ENCODE data around the gene SNCG. TPM values are rescaled to one million over a fixed set of nuclear protein-coding genes. Genes with fewer than 3 reads are reported as not detected.
"Not testable (repeated sequence)": the region's sequence is repeated elsewhere in the genome, so short reads cannot be mapped to it uniquely, and the experiment has no call there.

Gene SNCG
- total and polyA plus RNA-seq, 2 donors (not counting 1 experiment from before 2014, with no cell fraction given): not detected

DNA sequence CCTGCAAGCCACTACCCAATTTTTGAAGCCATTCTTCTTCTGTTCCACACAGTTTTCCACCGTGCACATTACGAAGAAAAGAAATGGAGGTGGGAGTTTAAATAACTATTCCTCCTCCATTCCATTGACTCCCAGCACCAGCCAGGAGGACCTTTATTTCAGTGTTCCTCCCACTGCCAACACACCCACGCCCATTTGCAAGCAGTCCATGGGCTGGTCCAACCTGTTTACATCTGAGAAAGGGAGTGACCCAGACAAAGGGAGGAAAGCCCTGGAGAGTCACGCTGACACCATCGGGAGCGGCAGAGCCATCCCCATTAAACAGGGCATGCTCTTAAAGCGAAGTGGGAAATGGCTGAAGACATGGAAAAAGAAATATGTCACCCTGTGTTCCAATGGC, 49.9 kb downstream of the SNCG start:
- H3K4me3 Mint-ChIP-seq; ATAC-seq (ENCODE audit: low read depth); H3K27me3 Mint-ChIP-seq; H4K20me1 ChIP-seq (ENCODE audit: control insufficient read depth, insufficient read depth, low read length, poor library complexity, severe bottlenecking); DNase-seq; H3K27me3 ChIP-seq (replicated peaks in 1 of 4; ENCODE audit: control extremely low read depth in 1 of 4, control insufficient read depth in 3 of 4, insufficient read depth in 4 of 4, low read length in 3 of 4); H2AFZ ChIP-seq (ENCODE audit: insufficient read depth, low read depth, low read length, poor library complexity, severe bottlenecking); H3K27ac ChIP-seq (ENCODE audit: low read length in 2 of 2); H3K4me2 ChIP-seq (replicated peaks; ENCODE audit: low read depth, low read length, poor library complexity, severe bottlenecking); H3K4me3 ChIP-seq (ENCODE audit: control extremely low read depth in 1 of 5, extremely low read depth in 1 of 5, insufficient read depth in 1 of 5, low read depth in 2 of 5, low read length in 4 of 5); H3K36me3 ChIP-seq (replicated peaks in 1 of 2; ENCODE audit: control extremely low read depth in 1 of 2, control insufficient read depth in 1 of 2, extremely low read depth in 1 of 2, insufficient read depth in 2 of 2, low read length in 1 of 2); intact Hi-C loops (cut with micrococcal nuclease); POLR2A ChIA-PET; CTCF ChIA-PET; H3K4me1 Mint-ChIP-seq; H3K27ac Mint-ChIP-seq; H3K9me3 ChIP-seq (ENCODE audit: control extremely low read depth in 1 of 3, control insufficient read depth in 2 of 3, insufficient read depth in 1 of 3, low read length in 2 of 3); H3K79me2 ChIP-seq (ENCODE audit: control insufficient read depth, insufficient read depth, low read length); H3K4me1 ChIP-seq (ENCODE audit: control insufficient read depth in 2 of 2, insufficient read depth in 2 of 2, low read length in 2 of 2); H3K9me3 Mint-ChIP-seq (ENCODE audit: insufficient read depth); H3K9ac ChIP-seq (ENCODE audit: low read length): not testable (repeated sequence)
- 83% methylated on average over 1 of the region's 7 CpGs for WGBS (ENCODE audit: insufficient coverage)

DNA sequence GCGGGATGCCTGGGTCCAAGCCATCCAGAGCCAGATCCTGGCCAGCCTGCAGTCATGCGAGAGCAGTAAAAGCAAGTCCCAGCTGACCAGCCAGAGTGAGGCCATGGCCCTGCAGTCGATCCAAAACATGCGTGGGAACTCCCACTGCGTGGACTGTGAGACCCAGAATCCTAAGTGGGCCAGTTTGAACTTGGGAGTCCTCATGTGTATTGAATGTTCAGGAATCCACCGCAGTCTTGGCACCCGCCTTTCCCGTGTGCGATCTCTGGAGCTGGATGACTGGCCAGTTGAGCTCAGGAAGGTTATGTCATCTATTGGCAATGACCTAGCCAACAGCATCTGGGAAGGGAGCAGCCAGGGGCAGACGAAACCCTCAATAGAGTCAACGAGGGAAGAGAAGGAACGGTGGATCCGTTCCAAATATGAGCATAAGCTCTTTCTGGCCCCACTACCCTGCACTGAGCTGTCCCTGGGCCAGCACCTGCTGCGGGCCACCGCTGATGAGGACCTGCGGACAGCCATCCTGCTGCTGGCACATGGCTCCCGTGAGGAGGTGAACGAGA, 50.8 kb downstream of the SNCG start:
- H3K36me3 ChIP-seq (replicated peaks in 1 of 2; ENCODE audit: control extremely low read depth in 1 of 2, control insufficient read depth in 1 of 2, extremely low read depth in 1 of 2, insufficient read depth in 2 of 2, low read length in 1 of 2); POLR2A ChIA-PET; intact Hi-C loops (cut with micrococcal nuclease); H3K4me1 Mint-ChIP-seq; H3K79me2 ChIP-seq (ENCODE audit: control insufficient read depth, insufficient read depth, low read length); H3K27me3 ChIP-seq (replicated peaks in 1 of 4; ENCODE audit: control extremely low read depth in 1 of 4, control insufficient read depth in 3 of 4, insufficient read depth in 4 of 4, low read length in 3 of 4); H3K9me3 Mint-ChIP-seq (ENCODE audit: insufficient read depth); H3K4me1 ChIP-seq (ENCODE audit: control insufficient read depth in 2 of 2, insufficient read depth in 2 of 2, low read length in 2 of 2); ATAC-seq (ENCODE audit: low read depth); H3K27me3 Mint-ChIP-seq; DNase-seq; H2AFZ ChIP-seq (ENCODE audit: insufficient read depth, low read depth, low read length, poor library complexity, severe bottlenecking); H3K27ac Mint-ChIP-seq; H3K9me3 ChIP-seq (ENCODE audit: control extremely low read depth in 1 of 3, control insufficient read depth in 2 of 3, insufficient read depth in 1 of 3, low read length in 2 of 3); H3K9ac ChIP-seq (ENCODE audit: low read length); CTCF ChIA-PET; H3K4me3 Mint-ChIP-seq; H3K4me3 ChIP-seq (ENCODE audit: control extremely low read depth in 1 of 5, extremely low read depth in 1 of 5, insufficient read depth in 1 of 5, low read depth in 2 of 5, low read length in 4 of 5); H3K27ac ChIP-seq (ENCODE audit: low read length in 2 of 2); H3K4me2 ChIP-seq (replicated peaks; ENCODE audit: low read depth, low read length, poor library complexity, severe bottlenecking); H4K20me1 ChIP-seq (ENCODE audit: control insufficient read depth, insufficient read depth, low read length, poor library complexity, severe bottlenecking): not testable (repeated sequence)
- 92% methylated on average over 4 of the region's 18 CpGs for WGBS (ENCODE audit: insufficient coverage)

Small RNA genes within 50 kb of the gene (small RNA-seq; reads per million reads assigned to genes)
- not detected for gene BMS1P3 (ENCODE audit: insufficient read length, low read depth, low replicate concordance)

Other genes starting within 250 kb of the SNCG start
- 15.1 and 15.9 TPM in 2 replicates for gene BMPR1A, start 202.0 kb upstream of the SNCG start, total RNA-seq
- gene BMPR1A, start 202.0 kb upstream of the SNCG start, polyA plus RNA-seq: 1.5 and 1.9 TPM in 2 replicates
- 1.1 TPM in 1 of 2 replicates, not detected in the other for gene MMRN2, start 984 bp upstream of the SNCG start, total RNA-seq
- 1.0 and 2.1 TPM in 2 replicates for gene MMRN2, start 984 bp upstream of the SNCG start, polyA plus RNA-seq
- gene ADIRF, start 9.9 kb downstream of the SNCG start, total RNA-seq: not detected in 2 replicates
- gene ADIRF, start 9.9 kb downstream of the SNCG start, polyA plus RNA-seq: not detected in 2 replicates
- not detected in 2 replicates for gene FAM25A, start 61.7 kb downstream of the SNCG start, total RNA-seq
- gene FAM25A, start 61.7 kb downstream of the SNCG start, polyA plus RNA-seq: not detected in 2 replicates
- gene GLUD1, start 136.2 kb downstream of the SNCG start, total RNA-seq: 71.5 and 81.0 TPM in 2 replicates
- gene GLUD1, start 136.2 kb downstream of the SNCG start, polyA plus RNA-seq: 29.6 and 38.4 TPM in 2 replicates
- 22.0 and 22.3 TPM in 2 replicates for gene SHLD2, start 136.6 kb downstream of the SNCG start, total RNA-seq
- 9.0 and 14.3 TPM in 2 replicates for gene SHLD2, start 136.6 kb downstream of the SNCG start, polyA plus RNA-seq

Measured in B cell (primary cell).